ENCODE data around the gene CLRN1. TPM values are rescaled to one million over a fixed set of nuclear protein-coding genes. Genes with fewer than 3 reads are reported as not detected.

Gene CLRN1
- total and polyA plus RNA-seq, 9 of the 15 experiments (the other 6 are each of a cell fraction or from before 2014, with no cell fraction given): not detected

DNA sequence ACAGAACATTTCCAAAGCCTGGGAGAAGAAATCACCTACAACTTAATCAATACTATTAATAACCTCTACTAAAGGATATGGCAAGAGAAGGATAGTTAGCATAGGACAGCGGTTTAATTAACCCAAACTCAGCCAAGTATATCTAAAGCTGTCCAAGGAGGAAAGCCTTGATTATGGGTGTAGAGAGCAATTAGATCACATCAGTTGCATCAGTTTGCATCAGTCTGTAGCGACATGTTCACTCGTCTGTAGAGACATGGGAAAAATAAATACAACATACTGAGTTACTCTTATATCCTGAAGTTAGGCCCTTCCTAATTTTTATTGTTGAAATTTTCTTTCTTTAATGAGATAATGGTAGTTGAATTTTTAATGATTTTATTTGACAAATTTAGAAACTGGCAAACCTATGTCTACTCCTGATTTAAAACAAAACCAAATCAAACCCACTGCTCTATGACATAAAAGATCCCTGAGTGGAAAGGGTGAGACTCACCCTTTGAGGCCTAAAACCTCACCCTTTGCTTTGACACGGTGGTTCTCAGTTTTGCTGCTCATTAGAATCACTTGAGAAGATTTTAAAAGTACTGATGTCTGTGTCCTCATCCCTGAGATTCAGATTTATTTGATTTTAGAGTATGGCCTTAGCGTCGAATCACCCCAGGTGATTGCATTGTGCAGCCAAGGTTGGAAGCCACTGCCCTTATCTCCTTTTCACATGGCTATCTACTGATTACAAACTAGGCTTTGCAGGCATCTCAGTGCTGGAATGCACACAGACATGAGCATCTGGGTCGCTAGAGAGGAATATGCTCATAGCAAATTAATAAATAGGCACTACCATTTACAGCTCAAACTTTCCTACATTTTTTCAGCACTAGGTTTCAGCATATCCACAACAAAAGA is 2.8 kb upstream of the CLRN1 start:
- Histone ChIP-seq H3K27me3 (ENCODE audit: control insufficient read depth in 2 of 2, insufficient read depth in 2 of 2, low read length in 2 of 2) (peaks cover 8 to 23% of the 10 kb centered on the region in 2 experiments; a peak in 4 of 5 replicates), H2AFZ (ENCODE audit: low read depth, low read length) (no peak overlapping the region), H3K4me3 (no peak overlapping the region), H3K9me3 (replicated peaks; ENCODE audit: control insufficient read depth, insufficient read depth, low read depth, low read length) (no peaks in the 10 kb centered on the region), H3K79me2 (ENCODE audit: control insufficient read depth, insufficient read depth, low read length) (no peaks in the 10 kb centered on the region), H3K27ac (ENCODE audit: extremely low read depth, low read depth, low read length) (no peak overlapping the region), H3K4me1 (replicated peaks in 1 of 2; ENCODE audit: control insufficient read depth in 2 of 2, insufficient read depth in 2 of 2, low read length in 2 of 2) (no peaks in the 10 kb centered on the region), H4K20me1 (replicated peaks; ENCODE audit: control insufficient read depth, insufficient read depth, low read length) (no peaks in the 10 kb centered on the region), H3K9me1 (ENCODE audit: control insufficient read depth, insufficient read depth, low read length) (no peaks in the 10 kb centered on the region), H3K36me3 (ENCODE audit: control insufficient read depth, insufficient read depth, low read length) (no peaks in the 10 kb centered on the region), H3K9ac (ENCODE audit: insufficient read depth in 1 of 2, low read depth in 2 of 2, low read length in 2 of 2) (no peak overlapping the region), H3K4me2 (ENCODE audit: insufficient read depth, low read length) (no peak overlapping the region)
- DNase-seq (ENCODE audit: extremely low read depth in 1 of 4, low spot score in 3 of 4) (no peak), FAIRE-seq (no peak), ATAC-seq (no peak)
- ChIA-PET CTCF (ENCODE audit: low intra/inter-chr PET ratio) (no interaction called here), POLR2A (no interaction called here)
- in situ Hi-C loops (cut with MboI): no loop called here
- intact Hi-C loops (cut with micrococcal nuclease): no loop called here
- BruUV-seq (replicated peaks): no TSS peak
- 0% methylated on average over 7 of the region's 7 CpGs for WGBS (ENCODE audit: insufficient coverage, low coverage, missing lambda C conversion rate)
- no peak for TF ChIP-seq MED1 (CRISPR knock-in tag; IDR thresholded peaks at IDR 0.05; ENCODE audit: borderline replicate concordance)
- TF ChIP-seq RBM17 (IDR thresholded peaks at IDR 0.05; ENCODE audit: borderline replicate concordance, low read depth, low read length): no peak
- peak; percentile 62 for TF ChIP-seq ZNF175 (CRISPR knock-in tag; IDR thresholded peaks at IDR 0.05; ENCODE audit: low read depth)
- TF ChIP-seq HMG20A (CRISPR knock-in tag; conservative IDR thresholded peaks at IDR 0.05): no peak
- TF ChIP-seq, protein P1, sequence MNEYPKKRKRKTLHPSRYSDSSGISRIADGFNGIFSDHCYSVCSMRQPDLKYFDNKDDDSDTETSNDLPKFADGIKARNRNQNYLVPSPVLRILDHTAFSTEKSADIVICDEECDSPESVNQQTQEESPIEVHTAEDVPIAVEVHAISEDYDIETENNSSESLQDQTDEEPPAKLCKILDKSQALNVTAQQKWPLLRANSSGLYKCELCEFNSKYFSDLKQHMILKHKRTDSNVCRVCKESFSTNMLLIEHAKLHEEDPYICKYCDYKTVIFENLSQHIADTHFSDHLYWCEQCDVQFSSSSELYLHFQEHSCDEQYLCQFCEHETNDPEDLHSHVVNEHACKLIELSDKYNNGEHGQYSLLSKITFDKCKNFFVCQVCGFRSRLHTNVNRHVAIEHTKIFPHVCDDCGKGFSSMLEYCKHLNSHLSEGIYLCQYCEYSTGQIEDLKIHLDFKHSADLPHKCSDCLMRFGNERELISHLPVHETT (CRISPR knock-in tag; conservative IDR thresholded peaks at IDR 0.05 in 1 of 2, IDR thresholded peaks at IDR 0.05 in 1 of 2): no peak
- no peak for TF ChIP-seq PYGO2 (tag; IDR thresholded peaks at IDR 0.05)
- 0 out of 2 replicates have a peak, but pooled peaks have one; percentile 56 for TF ChIP-seq ZNF584 (CRISPR knock-in tag; IDR thresholded peaks at IDR 0.05; ENCODE audit: low read depth)
- no peak for TF ChIP-seq CEBPG (CRISPR knock-in tag; IDR thresholded peaks at IDR 0.05)
- TF ChIP-seq CEBPG (tag; conservative IDR thresholded peaks at IDR 0.05 in 1 of 2, IDR thresholded peaks at IDR 0.05 in 1 of 2): peak; percentile 16 to 89; a peak in 3 of 4 replicates
- no peak for TF ChIP-seq NFE2L1 (tag; IDR thresholded peaks at IDR 0.05; ENCODE audit: borderline replicate concordance, low read depth)
- TF ChIP-seq, protein P2, sequence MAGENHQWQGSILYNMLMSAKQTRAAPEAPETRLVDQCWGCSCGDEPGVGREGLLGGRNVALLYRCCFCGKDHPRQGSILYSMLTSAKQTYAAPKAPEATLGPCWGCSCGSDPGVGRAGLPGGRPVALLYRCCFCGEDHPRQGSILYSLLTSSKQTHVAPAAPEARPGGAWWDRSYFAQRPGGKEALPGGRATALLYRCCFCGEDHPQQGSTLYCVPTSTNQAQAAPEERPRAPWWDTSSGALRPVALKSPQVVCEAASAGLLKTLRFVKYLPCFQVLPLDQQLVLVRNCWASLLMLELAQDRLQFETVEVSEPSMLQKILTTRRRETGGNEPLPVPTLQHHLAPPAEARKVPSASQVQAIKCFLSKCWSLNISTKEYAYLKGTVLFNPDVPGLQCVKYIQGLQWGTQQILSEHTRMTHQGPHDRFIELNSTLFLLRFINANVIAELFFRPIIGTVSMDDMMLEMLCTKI (IDR thresholded peaks at IDR 0.05; ENCODE audit: partially characterized antibody): no peak
- TF ChIP-seq MECOM (CRISPR knock-in tag; IDR thresholded peaks at IDR 0.05): no peak
- TF ChIP-seq HMG20B (CRISPR knock-in tag; IDR thresholded peaks at IDR 0.05): no peak
- TF ChIP-seq ATF4 (CRISPR knock-in tag; IDR thresholded peaks at IDR 0.05): peak; percentile 63; the same call in 1 of the 2 replicates
- 0 out of 2 replicates have a peak, but pooled peaks have one; percentile 23 for TF ChIP-seq L3MBTL2 (IDR thresholded peaks at IDR 0.05)

Data from K562 (cell line).